Peyer's patch (tissue), 4 donors: ENCODE measurements around the gene SLC16A5. TPM values are rescaled to one million over a fixed set of nuclear protein-coding genes. Genes with fewer than 3 reads are reported as not detected.
"Not testable (repeated sequence)": the region's sequence is repeated elsewhere in the genome, so short reads cannot be mapped to it uniquely, and the experiment has no call there.

Source experiments
- DNase-seq, 3 donors: peaks; one replicate each; pipeline ENCODE4 v3.0.0-alpha.2; 2017 to 2019
- H3K27ac ChIP-seq, 4 donors: fragments of 200-600 bp; sonication (generic); one replicate each; pipeline ENCODE4 v1.5.1; 2016 to 2019
- H3K27me3 ChIP-seq, 2 donors: fragments of 200-600 bp; sonication (generic); one replicate each; pipeline ENCODE4 v1.5.1; 2019
- H3K36me3 ChIP-seq, 3 donors: fragments of 200-600 bp; sonication (generic); one replicate each; pipeline ENCODE4 v1.5.1; 2016 to 2019
- H3K4me1 ChIP-seq, 4 donors: fragments of 200-600 bp; sonication (generic); one replicate each; pipeline ENCODE4 v1.5.1; 2016 to 2019
- H3K4me3 ChIP-seq, 4 donors: fragments of 200-600 bp; sonication (generic); 1 replicate in 3 of 4; 2 replicates in 1 of 4; pipeline ENCODE4 v1.5.1; 2016 to 2019; ENCODE audit warnings: mild to moderate bottlenecking in 1 of 4
- H3K9me3 ChIP-seq, 4 donors: fragments of 200-600 bp; sonication (generic); one replicate each; pipeline ENCODE4 v1.5.1; 2016 to 2019; ENCODE audit warnings: mild to moderate bottlenecking in 1 of 4
- POLR2A ChIP-seq, 2 donors: fragments of 450-650 bp; IDR thresholded peaks; one replicate each; pipeline ENCODE4 v1.5.1; 2017; ENCODE audit warnings: antibody characterized with exemption in 2 of 2, mild to moderate bottlenecking in 2 of 2, moderate library complexity in 2 of 2
- total RNA-seq, 4 donors: library from RNA; depleted of rRNA; stranded (reverse); fragments of >200 nt; gene quantifications; one replicate each; pipeline ENCODE4 v1.1.0, GENCODE V29; 2016
- TF ChIP-seq, protein P1 (sequence below), 6 experiments: fragments of 450-650 bp in 4 of 6; fragments of 200-600 bp in 2 of 6; sonication (generic) in 1 of 6; IDR thresholded peaks; one replicate each; pipeline ENCODE4 v1.5.1; 2017 to 2019; ENCODE audit warnings: antibody characterized with exemption in 6 of 6, mild to moderate bottlenecking in 3 of 6, moderate library complexity in 1 of 6

SLC16A5 gene
- total RNA-seq, 4 donors from 2014 or later = 47.9 to 211 (median 147) TPM

- Histone ChIP-seq H3K4me1 (peaks cover 5 to 48% (median 17%) of the 10 kb centered on the region in 4 donors), H3K36me3 (peaks cover 0 to 7% (median 0%) of the 10 kb centered on the region in 3 donors), H3K27me3 (no peaks in the 10 kb centered on the region), H3K4me3 (peak overlapping the region in 1 of 4 donors; percentile 5), H3K9me3 (no peaks in the 10 kb centered on the region), H3K27ac (peak overlapping the region; percentile 2 to 89 (median 82))
- peak; percentile 56 to 88 for TF ChIP-seq POLR2A (IDR thresholded peaks at IDR 0.05)
- TF ChIP-seq, protein P1, sequence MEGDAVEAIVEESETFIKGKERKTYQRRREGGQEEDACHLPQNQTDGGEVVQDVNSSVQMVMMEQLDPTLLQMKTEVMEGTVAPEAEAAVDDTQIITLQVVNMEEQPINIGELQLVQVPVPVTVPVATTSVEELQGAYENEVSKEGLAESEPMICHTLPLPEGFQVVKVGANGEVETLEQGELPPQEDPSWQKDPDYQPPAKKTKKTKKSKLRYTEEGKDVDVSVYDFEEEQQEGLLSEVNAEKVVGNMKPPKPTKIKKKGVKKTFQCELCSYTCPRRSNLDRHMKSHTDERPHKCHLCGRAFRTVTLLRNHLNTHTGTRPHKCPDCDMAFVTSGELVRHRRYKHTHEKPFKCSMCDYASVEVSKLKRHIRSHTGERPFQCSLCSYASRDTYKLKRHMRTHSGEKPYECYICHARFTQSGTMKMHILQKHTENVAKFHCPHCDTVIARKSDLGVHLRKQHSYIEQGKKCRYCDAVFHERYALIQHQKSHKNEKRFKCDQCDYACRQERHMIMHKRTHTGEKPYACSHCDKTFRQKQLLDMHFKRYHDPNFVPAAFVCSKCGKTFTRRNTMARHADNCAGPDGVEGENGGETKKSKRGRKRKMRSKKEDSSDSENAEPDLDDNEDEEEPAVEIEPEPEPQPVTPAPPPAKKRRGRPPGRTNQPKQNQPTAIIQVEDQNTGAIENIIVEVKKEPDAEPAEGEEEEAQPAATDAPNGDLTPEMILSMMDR (IDR thresholded peaks at IDR 0.05) = no peak
- DNase-seq = peak in 2 of 3 donors; percentile 95 to 96
Measured at GRCh38 chr17:75124041-75124818, 36.5 kb downstream of the SLC16A5 start.

- no peaks in the 10 kb centered on the region for H3K9me3 ChIP-seq
- H3K36me3 ChIP-seq = peaks cover 0 to 11% (median 0%) of the 10 kb centered on the region in 3 donors
- H3K4me1 ChIP-seq = peaks cover 5 to 51% (median 17%) of the 10 kb centered on the region in 4 donors
- DNase-seq = no peak
- H3K27ac ChIP-seq = peak overlapping the region in 3 of 4 donors; percentile 75 to 89 (median 88)
- H3K27me3 ChIP-seq = no peaks in the 10 kb centered on the region
- TF ChIP-seq, protein P1 (IDR thresholded peaks at IDR 0.05) = no peak
- no peak for TF ChIP-seq POLR2A (IDR thresholded peaks at IDR 0.05)
- H3K4me3 ChIP-seq = no peak overlapping the region
Measured at GRCh38 chr17:75124819-75125162, 37.0 kb downstream of the SLC16A5 start.

GRCh38 chr17:75125984-75126383, 38.2 kb downstream of the SLC16A5 start:
- no peak for DNase-seq
- peaks cover 0 to 17% (median 0%) of the 10 kb centered on the region in 3 donors for H3K36me3 ChIP-seq
- no peaks in the 10 kb centered on the region for H3K27me3 ChIP-seq
- H3K4me3 ChIP-seq = no peak overlapping the region
- no peak for TF ChIP-seq POLR2A (IDR thresholded peaks at IDR 0.05)
- TF ChIP-seq, protein P1 (IDR thresholded peaks at IDR 0.05) = no peak
- no peaks in the 10 kb centered on the region for H3K9me3 ChIP-seq
- H3K27ac ChIP-seq = peak overlapping the region; percentile 42 to 89 (median 82)
- H3K4me1 ChIP-seq = peaks cover 5 to 57% (median 19%) of the 10 kb centered on the region in 4 donors

- Histone ChIP-seq H3K9me3 (no peaks in the 10 kb centered on the region), H3K27ac (peak overlapping the region in 1 of 4 donors; percentile 73), H3K4me1 (peaks cover 5 to 57% (median 19%) of the 10 kb centered on the region in 4 donors), H3K4me3 (no peak overlapping the region), H3K27me3 (no peaks in the 10 kb centered on the region), H3K36me3 (peaks cover 0 to 12% (median 0%) of the 10 kb centered on the region in 3 donors)
- no peak for DNase-seq
- no peak for TF ChIP-seq POLR2A (IDR thresholded peaks at IDR 0.05)
- TF ChIP-seq, protein P1 (IDR thresholded peaks at IDR 0.05) = no peak
Measured at GRCh38 chr17:75126954-75127353, 39.2 kb downstream of the SLC16A5 start.

DNA sequence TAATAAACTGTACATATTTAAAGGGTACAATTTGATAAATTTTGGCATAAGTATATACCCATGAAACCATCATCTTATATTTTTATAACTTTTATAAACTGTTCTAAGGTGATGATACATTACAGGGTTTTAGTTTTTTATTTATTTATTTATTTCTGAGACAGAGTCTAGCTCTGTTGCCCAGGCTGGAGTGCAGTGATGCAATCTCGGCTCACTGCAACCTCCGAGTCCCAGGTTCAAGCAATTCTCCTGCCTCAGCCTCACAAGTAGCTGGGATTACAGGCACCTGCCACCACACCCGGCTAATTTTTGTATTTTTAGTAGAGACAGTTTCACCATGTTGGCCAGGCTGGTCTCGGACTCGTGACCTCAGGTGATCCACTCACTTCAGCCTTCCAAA, 40.2 kb downstream of the SLC16A5 start:
- not testable (repeated sequence) for H3K4me3 ChIP-seq, DNase-seq, H3K27me3 ChIP-seq, H3K9me3 ChIP-seq
- peak overlapping the region in 2 of 4 donors; percentile 38 to 73 for H3K27ac ChIP-seq
- H3K36me3 ChIP-seq = peaks cover 0 to 12% (median 0%) of the 10 kb centered on the region in 3 donors
- peaks cover 5 to 57% (median 19%) of the 10 kb centered on the region in 4 donors for H3K4me1 ChIP-seq
